ENCODE data around the gene NDUFS4.

The NDUFS4 gene

GRCh38 chr5:53631251-53631650, 70.8 kb downstream of the NDUFS4 start:
- TF ChIP-seq GABPA (IDR thresholded peaks at IDR 0.05; ENCODE audit: low read depth) (no peak), SPI1 (IDR thresholded peaks at IDR 0.05; ENCODE audit: borderline replicate concordance, low read depth) (no peak), CTCF (IDR thresholded peaks at IDR 0.05; ENCODE audit: insufficient read depth, low read length) (no peak), POLR2AphosphoS5 (IDR thresholded peaks at IDR 0.05; ENCODE audit: low read depth) (no peak)
- TF ChIP-seq, protein P1, sequence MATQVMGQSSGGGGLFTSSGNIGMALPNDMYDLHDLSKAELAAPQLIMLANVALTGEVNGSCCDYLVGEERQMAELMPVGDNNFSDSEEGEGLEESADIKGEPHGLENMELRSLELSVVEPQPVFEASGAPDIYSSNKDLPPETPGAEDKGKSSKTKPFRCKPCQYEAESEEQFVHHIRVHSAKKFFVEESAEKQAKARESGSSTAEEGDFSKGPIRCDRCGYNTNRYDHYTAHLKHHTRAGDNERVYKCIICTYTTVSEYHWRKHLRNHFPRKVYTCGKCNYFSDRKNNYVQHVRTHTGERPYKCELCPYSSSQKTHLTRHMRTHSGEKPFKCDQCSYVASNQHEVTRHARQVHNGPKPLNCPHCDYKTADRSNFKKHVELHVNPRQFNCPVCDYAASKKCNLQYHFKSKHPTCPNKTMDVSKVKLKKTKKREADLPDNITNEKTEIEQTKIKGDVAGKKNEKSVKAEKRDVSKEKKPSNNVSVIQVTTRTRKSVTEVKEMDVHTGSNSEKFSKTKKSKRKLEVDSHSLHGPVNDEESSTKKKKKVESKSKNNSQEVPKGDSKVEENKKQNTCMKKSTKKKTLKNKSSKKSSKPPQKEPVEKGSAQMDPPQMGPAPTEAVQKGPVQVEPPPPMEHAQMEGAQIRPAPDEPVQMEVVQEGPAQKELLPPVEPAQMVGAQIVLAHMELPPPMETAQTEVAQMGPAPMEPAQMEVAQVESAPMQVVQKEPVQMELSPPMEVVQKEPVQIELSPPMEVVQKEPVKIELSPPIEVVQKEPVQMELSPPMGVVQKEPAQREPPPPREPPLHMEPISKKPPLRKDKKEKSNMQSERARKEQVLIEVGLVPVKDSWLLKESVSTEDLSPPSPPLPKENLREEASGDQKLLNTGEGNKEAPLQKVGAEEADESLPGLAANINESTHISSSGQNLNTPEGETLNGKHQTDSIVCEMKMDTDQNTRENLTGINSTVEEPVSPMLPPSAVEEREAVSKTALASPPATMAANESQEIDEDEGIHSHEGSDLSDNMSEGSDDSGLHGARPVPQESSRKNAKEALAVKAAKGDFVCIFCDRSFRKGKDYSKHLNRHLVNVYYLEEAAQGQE (IDR thresholded peaks at IDR 0.05; ENCODE audit: insufficient replicate concordance, low read depth) = no peak
- H3K27me3 ChIP-seq (ENCODE audit: insufficient read depth, poor library complexity, severe bottlenecking) = no peaks in the 10 kb centered on the region
- H3K4me3 ChIP-seq (replicated peaks; ENCODE audit: insufficient read depth, low read length) = no peak overlapping the region
- no peak for DNase-seq (ENCODE audit: low read depth in 1 of 2, low spot score in 1 of 2)
- no peak overlapping the region for H3K27ac ChIP-seq (replicated peaks)

GRCh38 chr5:53642061-53642460, 81.6 kb downstream of the NDUFS4 start:
- TF ChIP-seq SPI1 (IDR thresholded peaks at IDR 0.05; ENCODE audit: borderline replicate concordance, low read depth) (no peak), GABPA (IDR thresholded peaks at IDR 0.05; ENCODE audit: low read depth) (no peak), CTCF (IDR thresholded peaks at IDR 0.05; ENCODE audit: insufficient read depth, low read length) (no peak), POLR2AphosphoS5 (IDR thresholded peaks at IDR 0.05; ENCODE audit: low read depth) (no peak)
- TF ChIP-seq, protein P1 (IDR thresholded peaks at IDR 0.05; ENCODE audit: insufficient replicate concordance, low read depth) = no peak
- Histone ChIP-seq H3K4me3 (replicated peaks; ENCODE audit: insufficient read depth, low read length) (no peak overlapping the region), H3K27ac (replicated peaks) (no peak overlapping the region), H3K27me3 (ENCODE audit: insufficient read depth, poor library complexity, severe bottlenecking) (no peaks in the 10 kb centered on the region)
- DNase-seq (ENCODE audit: low read depth in 1 of 2, low spot score in 1 of 2) = no peak

- TF ChIP-seq POLR2AphosphoS5 (IDR thresholded peaks at IDR 0.05; ENCODE audit: low read depth) (no peak), SPI1 (IDR thresholded peaks at IDR 0.05; ENCODE audit: borderline replicate concordance, low read depth) (no peak), GABPA (IDR thresholded peaks at IDR 0.05; ENCODE audit: low read depth) (no peak), CTCF (IDR thresholded peaks at IDR 0.05; ENCODE audit: insufficient read depth, low read length) (no peak)
- TF ChIP-seq, protein P1 (IDR thresholded peaks at IDR 0.05; ENCODE audit: insufficient replicate concordance, low read depth) = no peak
- H3K27ac ChIP-seq (replicated peaks) = no peak overlapping the region
- no peak for DNase-seq (ENCODE audit: low read depth in 1 of 2, low spot score in 1 of 2)
These were observed 83.0 kb downstream of the NDUFS4 start for GRCh38 chr5:53643445-53643844.

More at GRCh38 chr5:53643445-53643844, 83.0 kb downstream of the NDUFS4 start:
- Histone ChIP-seq H3K4me3 (replicated peaks; ENCODE audit: insufficient read depth, low read length) (no peak overlapping the region), H3K27me3 (ENCODE audit: insufficient read depth, poor library complexity, severe bottlenecking) (no peaks in the 10 kb centered on the region)

All from HL-60 (cell line).